Measurements from ENCODE around the gene SERTAD3.

The SERTAD3 gene

GRCh38 chr19:40407714-40408597 is 36.2 kb downstream of the SERTAD3 start:
- DNase-seq: no peak

- DNase-seq: peak; percentile 72
Observed at GRCh38 chr19:40403262-40403984, 40.7 kb downstream of the SERTAD3 start.

- no peak for DNase-seq
Observed at GRCh38 chr19:40400559-40400958, 43.6 kb downstream of the SERTAD3 start.

DNA sequence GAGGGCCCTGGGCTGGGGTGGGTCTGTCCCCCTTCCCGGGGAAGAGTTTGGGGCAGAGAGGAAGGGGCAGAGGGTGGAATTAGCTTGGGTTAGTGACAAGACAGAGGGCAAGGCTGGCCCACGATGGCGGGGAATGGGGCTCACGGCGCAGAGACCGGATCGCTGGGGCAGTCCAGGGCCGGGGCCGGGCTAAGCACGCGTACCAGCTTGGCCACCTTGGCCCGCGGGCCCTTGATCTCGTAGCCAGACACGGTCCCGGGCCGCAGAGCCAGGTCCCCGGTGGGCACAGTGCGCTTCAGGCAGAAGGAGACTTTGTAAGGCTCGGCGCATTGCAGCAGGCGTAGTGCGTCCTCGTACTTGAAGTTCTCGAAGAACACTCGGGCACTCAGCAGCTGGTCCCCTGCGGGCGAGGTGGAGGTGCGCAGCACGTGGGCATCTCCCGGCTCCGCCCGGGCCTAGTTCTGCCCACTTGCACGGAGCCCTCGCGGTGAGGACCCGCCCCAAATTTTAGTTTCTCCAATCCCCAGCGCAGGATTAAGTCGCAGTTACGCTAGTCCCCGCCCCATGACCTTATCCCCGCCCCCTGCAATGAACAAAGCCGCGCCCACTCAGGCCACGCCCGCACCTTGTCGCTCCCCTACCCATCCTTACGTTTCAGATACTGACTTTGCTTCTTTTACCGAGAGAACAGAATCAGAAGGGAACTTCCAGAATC is 45.6 kb downstream of the SERTAD3 start:
- no peak for DNase-seq

GRCh38 chr19:40397568-40397906 is 46.6 kb downstream of the SERTAD3 start:
- DNase-seq: no peak

DNA sequence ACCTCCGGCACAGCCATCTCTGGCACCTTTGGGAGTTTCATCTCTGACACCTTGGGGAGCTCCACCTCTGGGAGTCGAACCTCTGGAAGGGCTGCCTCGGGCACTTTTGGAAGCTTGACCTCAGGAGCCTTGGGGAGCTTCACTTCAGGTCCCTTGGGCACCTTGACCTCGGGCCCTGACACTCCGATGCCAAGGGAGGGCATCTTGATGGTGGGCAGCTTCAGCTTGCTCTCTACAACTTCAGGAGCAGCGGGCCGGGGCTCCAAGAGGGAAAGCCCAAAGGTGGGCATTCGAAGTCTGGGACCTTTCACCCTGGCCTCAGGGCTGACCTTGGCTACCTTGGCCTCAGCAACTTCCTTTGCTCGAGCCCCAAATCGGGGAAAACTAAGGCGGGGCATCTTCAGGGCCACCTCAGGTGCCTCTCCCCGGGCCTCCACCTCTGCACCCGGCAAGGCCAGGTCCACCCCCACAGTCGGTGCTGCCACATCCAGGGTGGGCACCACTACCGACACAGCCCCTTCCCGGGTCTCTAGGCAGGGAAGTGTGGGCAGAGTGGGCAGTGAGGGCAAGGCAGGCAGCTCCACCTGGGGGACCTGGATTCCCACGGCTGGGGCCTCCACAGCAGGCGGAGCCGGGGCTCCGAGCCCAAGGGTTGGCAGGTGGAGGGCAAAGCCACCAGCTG is 47.1 kb downstream of the SERTAD3 start:
- no peak for DNase-seq

DNA sequence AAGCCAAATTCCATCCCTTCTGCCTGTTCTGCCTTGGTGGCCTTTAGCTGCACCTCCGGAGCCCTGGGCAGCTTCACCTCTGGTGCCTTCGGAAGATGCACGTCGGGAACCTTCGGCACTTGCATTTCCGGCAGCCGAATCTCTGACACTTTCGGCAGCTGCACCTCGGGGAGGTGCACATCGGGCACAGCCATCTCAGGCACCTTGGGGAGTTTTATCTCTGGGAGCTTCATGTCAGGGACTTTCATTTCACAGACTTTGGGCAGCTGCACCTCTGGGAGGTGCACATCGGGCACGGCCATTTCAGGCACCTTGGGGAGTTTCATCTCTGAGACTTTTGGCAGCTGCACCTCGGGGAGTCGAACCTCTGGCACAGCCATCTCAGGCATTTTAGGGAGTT is 48.2 kb downstream of the SERTAD3 start:
- DNase-seq: no peak

DNA sequence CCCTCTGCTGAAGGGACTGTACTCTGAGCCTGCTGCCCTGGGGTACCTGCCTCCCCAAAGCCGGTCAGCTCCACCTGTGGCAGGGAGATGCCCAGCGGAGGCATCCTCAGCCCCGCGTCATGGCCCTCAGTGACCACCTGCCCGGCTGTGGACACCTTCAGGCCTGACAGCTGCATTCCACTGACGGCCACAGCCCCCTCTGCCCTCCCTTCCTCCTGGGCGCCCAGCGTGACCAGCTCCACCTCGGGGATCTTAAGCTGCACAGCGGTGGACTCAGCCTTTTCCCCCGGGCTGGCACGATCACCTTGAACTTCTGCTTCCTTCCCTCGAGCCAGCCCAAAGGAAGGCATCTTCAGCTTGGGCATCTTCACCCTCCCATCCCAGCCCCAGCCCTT is 49.3 kb downstream of the SERTAD3 start:
- DNase-seq: no peak

DNA sequence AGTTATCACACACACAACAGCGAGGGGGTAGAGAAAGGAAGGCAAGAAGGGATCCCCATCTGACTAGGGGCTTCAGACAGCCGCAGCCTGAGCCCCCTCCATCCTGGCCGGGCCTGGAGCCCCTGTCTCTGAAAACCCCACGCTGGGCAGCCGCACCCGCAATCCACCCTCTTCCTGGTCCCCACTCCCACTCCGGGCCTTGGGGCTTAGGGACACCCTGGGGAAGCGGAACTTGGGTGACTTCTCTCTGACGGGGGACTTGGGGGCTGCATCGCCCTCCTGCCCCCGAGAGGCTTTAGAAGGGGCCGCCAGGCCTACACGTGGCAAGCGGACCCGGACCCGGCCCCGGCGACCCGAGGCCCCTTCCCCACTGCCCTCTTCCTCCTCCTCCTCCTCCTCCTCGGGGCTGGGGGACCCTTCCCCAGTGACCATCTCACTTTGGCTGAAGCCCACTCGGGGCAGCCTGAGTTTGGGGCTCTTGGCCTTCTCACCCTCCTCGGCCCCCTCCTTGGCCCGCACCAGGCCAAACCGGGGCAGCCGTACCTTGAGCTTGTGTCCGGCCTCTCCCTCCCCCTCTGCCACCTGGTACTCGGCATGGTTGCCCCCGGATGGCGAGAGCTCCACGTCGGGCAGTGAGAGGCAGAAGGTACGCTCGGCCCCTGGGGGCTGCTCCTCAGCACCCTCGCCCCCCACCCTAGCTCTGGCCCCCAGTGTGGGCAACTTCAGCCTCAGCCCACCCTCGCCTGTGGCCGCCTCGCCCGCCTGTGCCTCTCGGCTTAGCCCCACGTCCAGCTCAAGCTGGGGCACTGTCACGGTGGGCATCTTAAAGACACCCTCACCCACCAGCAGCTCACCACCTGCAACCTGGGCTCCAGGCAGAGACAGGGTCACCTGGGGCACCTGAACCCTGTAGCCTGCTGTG is 50.0 kb downstream of the SERTAD3 start:
- DNase-seq: no peak

DNA sequence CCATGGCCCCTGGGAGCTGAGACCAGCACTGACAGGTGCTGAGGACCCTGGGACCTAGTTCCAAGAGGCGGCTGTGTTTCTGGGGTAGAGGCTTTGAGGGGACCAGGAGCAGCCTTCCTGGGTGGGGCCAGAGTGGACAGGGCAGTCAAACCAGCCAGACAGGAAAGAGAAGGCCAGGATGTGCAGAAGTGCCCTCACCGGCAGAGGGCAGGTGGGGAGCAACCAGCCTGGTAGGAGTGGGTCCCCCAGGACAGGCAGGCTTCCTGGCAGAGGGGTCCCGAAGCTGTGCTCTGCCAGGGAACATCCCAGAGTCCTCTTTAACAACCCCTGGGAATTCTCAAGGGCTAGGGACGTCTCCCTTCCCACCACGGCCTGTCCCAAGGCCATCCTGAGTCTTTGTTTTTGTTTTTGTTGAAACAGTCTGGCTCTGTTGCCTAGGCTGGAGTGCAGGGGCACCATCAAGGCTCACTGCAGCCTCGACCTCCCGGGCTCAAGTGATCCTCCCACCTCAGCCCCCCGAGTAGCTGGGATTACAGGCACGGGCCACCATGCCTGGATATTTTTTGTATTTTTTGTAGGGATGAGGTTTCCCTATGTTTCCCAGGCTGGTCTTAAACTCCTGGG is 51.1 kb downstream of the SERTAD3 start:
- no peak for DNase-seq

GRCh38 chr19:40392123-40392522 is 52.0 kb downstream of the SERTAD3 start:
- DNase-seq: no peak
